Panc1 (cell line): ENCODE results near the gene AIG1. TPM values are rescaled to one million over a fixed set of nuclear protein-coding genes. Genes with fewer than 3 reads are reported as not detected.

Experiments used
- ATAC-seq: fragments of 200-7000 bp; cut with Tn5 transposase; 2 replicates; pipeline ENCODE4 v1.9.1; 2020; ENCODE audit warnings: mild to moderate bottlenecking, moderate library complexity
- BruUV-seq: library from RNA; stranded (reverse); fragments of 400-500 nt; replicated peaks from 2 replicates; lab custom pipeline; 2021; lab: Mats Ljungman, UMichigan
- CTCF ChIA-PET: fragments of 300-600 bp; sonication (Branson Sonifier 250); formaldehyde crosslinking; loops from one replicate; lab custom pipeline; 2022; ENCODE audit warnings: antibody characterized with exemption; lab: Charles Lee
- POLR2A ChIA-PET: fragments of 300-600 bp; sonication (Branson Sonifier 250); formaldehyde crosslinking; loops from one replicate; lab custom pipeline; 2022; ENCODE audit warnings: antibody characterized with exemption; lab: Charles Lee
- DNase-seq: peaks from one replicate; pipeline ENCODE4 v3.0.0-alpha.2; 2010; ENCODE audit warnings: low read depth, low spot score
- H3K27ac ChIP-seq: 2 replicates; pipeline ENCODE4 v1.5.1; 2011; ENCODE audit warnings: mild to moderate bottlenecking, low read length, inconsistent platforms
- H3K27me3 ChIP-seq: fragments of 200-500 bp; sonication (Bioruptor generic); 2 replicates; pipeline ENCODE4 v1.6.0; 2014; ENCODE audit warnings: low read length, inconsistent platforms; ENCODE audit not compliant: control insufficient read depth, insufficient read depth
- H3K36me3 ChIP-seq: fragments of 200-500 bp; sonication (Bioruptor generic); 2 replicates; pipeline ENCODE4 v1.5.1; 2014; ENCODE audit warnings: inconsistent platforms, mild to moderate bottlenecking, low read length, moderate library complexity; ENCODE audit not compliant: control insufficient read depth, insufficient read depth
- H3K4me1 ChIP-seq: 2 replicates; pipeline ENCODE4 v1.5.1; 2011; ENCODE audit warnings: inconsistent platforms, mild to moderate bottlenecking, low read length, moderate library complexity; ENCODE audit not compliant: control insufficient read depth, insufficient read depth
- H3K4me3 ChIP-seq, 2 experiments: 2 replicates each; pipeline ENCODE4 v1.5.1; 2011 to 2012; ENCODE audit warnings: low read depth in 2 of 2, low read length in 2 of 2, mild to moderate bottlenecking in 2 of 2, inconsistent platforms in 1 of 2, moderate library complexity in 1 of 2
- H3K9me3 ChIP-seq: fragments of 200-500 bp; sonication (Bioruptor generic); 2 replicates; pipeline ENCODE4 v1.5.1; 2014; ENCODE audit warnings: low read depth, mild to moderate bottlenecking, inconsistent platforms, low read length, moderate library complexity; ENCODE audit not compliant: control insufficient read depth, insufficient read depth
- POLR2AphosphoS5 ChIP-seq: IDR thresholded peaks from 2 replicates; pipeline ENCODE4 v1.6.1; 2012; ENCODE audit warnings: mild to moderate bottlenecking, low read depth, low read length, moderate library complexity
- SIN3A ChIP-seq: IDR thresholded peaks from 2 replicates; pipeline ENCODE4 v1.6.1; 2012; ENCODE audit warnings: low read depth, mild to moderate bottlenecking, low read length, moderate library complexity, borderline replicate concordance; ENCODE audit not compliant: insufficient read depth
- TCF7L2 ChIP-seq: IDR thresholded peaks from 2 replicates; pipeline ENCODE4 v1.6.1; 2011; ENCODE audit warnings: mild to moderate bottlenecking, low read depth, low read length, inconsistent platforms
- in situ Hi-C: cut with HindIII; loops from 2 replicates; pipeline ENCODE4 v1.10.0; 2016; ENCODE audit warnings: low sequenced_read_pairs, low pct_unique_long_range_greater_than_20kb
- intact Hi-C: fragments of 100-400 bp; cut with micrococcal nuclease; formaldehyde crosslinking; loops from one replicate; pipeline ENCODE4 v1.10.0; 2022; ENCODE audit not compliant: unreplicated experiment
- total RNA-seq: library from RNA; stranded (reverse); gene quantifications from one replicate; pipeline ENCODE4 v1.2.1, GENCODE V29; 2021; ENCODE audit not compliant: unreplicated experiment
- TF ChIP-seq, protein P1 (sequence below), 2 experiments: IDR thresholded peaks; 2 replicates each; pipeline ENCODE4 v1.6.1; 2011 to 2012; ENCODE audit warnings: low read depth in 2 of 2, control low read depth in 1 of 2, low read length in 1 of 2, mild to moderate bottlenecking in 1 of 2, moderate library complexity in 1 of 2; ENCODE audit not compliant: insufficient read depth in 1 of 2
- TF ChIP-seq, protein P2 (sequence below): fragments of 450-650 bp; IDR thresholded peaks from 2 replicates; pipeline ENCODE4 v1.5.1; 2017; ENCODE audit warnings: mild to moderate bottlenecking

AIG1 gene
- total RNA-seq, 1 experiment from 2014 or later, result 23.9 TPM

DNA sequence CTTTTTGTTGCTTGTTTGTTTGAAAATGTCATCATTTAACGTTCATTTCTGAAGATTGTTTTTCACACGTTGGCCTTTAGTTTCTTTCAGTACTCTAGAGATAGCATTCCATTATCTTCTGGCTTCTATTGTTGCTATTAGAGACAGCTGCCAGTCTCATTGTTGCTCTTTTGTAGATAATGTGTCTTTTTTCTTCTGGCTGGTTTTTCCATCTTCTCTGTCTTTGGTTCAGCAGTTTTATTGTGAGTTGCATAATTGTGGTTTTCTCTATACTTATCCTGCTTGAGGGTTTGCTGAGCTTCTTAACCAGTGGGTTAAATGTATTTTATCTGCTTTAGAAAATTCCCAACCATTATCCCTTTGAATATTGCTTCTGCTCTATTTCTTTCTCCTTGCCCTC lies 23.2 kb upstream of the AIG1 start:
- Histone ChIP-seq H3K27ac (no peak overlapping the region), H3K4me3 (no peak overlapping the region), H3K4me1 (no peaks in the 10 kb centered on the region), H3K27me3 (peaks cover 18% of the 10 kb centered on the region), H3K36me3 (no peaks in the 10 kb centered on the region), H3K9me3 (no peaks in the 10 kb centered on the region)
- TF ChIP-seq, protein P1, sequence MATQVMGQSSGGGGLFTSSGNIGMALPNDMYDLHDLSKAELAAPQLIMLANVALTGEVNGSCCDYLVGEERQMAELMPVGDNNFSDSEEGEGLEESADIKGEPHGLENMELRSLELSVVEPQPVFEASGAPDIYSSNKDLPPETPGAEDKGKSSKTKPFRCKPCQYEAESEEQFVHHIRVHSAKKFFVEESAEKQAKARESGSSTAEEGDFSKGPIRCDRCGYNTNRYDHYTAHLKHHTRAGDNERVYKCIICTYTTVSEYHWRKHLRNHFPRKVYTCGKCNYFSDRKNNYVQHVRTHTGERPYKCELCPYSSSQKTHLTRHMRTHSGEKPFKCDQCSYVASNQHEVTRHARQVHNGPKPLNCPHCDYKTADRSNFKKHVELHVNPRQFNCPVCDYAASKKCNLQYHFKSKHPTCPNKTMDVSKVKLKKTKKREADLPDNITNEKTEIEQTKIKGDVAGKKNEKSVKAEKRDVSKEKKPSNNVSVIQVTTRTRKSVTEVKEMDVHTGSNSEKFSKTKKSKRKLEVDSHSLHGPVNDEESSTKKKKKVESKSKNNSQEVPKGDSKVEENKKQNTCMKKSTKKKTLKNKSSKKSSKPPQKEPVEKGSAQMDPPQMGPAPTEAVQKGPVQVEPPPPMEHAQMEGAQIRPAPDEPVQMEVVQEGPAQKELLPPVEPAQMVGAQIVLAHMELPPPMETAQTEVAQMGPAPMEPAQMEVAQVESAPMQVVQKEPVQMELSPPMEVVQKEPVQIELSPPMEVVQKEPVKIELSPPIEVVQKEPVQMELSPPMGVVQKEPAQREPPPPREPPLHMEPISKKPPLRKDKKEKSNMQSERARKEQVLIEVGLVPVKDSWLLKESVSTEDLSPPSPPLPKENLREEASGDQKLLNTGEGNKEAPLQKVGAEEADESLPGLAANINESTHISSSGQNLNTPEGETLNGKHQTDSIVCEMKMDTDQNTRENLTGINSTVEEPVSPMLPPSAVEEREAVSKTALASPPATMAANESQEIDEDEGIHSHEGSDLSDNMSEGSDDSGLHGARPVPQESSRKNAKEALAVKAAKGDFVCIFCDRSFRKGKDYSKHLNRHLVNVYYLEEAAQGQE (IDR thresholded peaks at IDR 0.05; ENCODE audit: insufficient read depth in 1 of 2, low read depth in 2 of 2, low read length in 1 of 2), result no peak
- TF ChIP-seq TCF7L2 (no peak), SIN3A (no peak), POLR2AphosphoS5 (no peak)
- TF ChIP-seq, protein P2, sequence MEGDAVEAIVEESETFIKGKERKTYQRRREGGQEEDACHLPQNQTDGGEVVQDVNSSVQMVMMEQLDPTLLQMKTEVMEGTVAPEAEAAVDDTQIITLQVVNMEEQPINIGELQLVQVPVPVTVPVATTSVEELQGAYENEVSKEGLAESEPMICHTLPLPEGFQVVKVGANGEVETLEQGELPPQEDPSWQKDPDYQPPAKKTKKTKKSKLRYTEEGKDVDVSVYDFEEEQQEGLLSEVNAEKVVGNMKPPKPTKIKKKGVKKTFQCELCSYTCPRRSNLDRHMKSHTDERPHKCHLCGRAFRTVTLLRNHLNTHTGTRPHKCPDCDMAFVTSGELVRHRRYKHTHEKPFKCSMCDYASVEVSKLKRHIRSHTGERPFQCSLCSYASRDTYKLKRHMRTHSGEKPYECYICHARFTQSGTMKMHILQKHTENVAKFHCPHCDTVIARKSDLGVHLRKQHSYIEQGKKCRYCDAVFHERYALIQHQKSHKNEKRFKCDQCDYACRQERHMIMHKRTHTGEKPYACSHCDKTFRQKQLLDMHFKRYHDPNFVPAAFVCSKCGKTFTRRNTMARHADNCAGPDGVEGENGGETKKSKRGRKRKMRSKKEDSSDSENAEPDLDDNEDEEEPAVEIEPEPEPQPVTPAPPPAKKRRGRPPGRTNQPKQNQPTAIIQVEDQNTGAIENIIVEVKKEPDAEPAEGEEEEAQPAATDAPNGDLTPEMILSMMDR, result no peak
- intact Hi-C loops, result no loop called here
- CTCF ChIA-PET, result no interaction called here
- BruUV-seq, result no TSS peak
- DNase-seq (no peak), ATAC-seq (no peak)
- in situ Hi-C loops, result no loop called here
- POLR2A ChIA-PET, result no interaction called here

DNA sequence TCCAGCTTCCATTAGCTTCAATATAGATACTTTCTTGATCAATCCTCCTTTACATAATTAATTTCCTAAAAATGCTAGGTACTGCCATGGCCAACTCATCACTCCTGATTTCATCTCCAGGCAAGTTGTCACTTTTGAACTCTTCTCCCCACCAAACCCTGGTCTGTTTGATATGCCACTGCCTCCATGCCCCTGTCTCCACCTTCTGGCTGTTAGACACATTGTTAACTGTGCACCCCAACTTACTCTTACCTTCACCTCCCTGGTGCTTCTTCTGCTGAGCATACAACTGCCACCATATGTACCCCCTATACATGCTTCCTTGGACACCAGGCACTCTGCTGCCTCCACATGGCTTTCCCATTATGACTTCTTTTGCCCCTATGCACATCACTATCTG lies 21.9 kb upstream of the AIG1 start:
- POLR2A ChIA-PET, result no interaction called here
- Histone ChIP-seq H3K36me3 (no peaks in the 10 kb centered on the region), H3K27ac (no peak overlapping the region), H3K4me3 (no peak overlapping the region), H3K27me3 (peaks cover 18% of the 10 kb centered on the region), H3K4me1 (no peaks in the 10 kb centered on the region), H3K9me3 (no peaks in the 10 kb centered on the region)
- BruUV-seq, result no TSS peak
- intact Hi-C loops (no loop called here), in situ Hi-C loops (no loop called here)
- CTCF ChIA-PET, result no interaction called here
- DNase-seq (no peak), ATAC-seq (no peak)
- TF ChIP-seq, protein P2, result peak; percentile 28
- TF ChIP-seq, protein P1 (IDR thresholded peaks at IDR 0.05; ENCODE audit: insufficient read depth in 1 of 2, low read depth in 2 of 2, low read length in 1 of 2), result no peak
